Cerebellar nuclear complex (tissue), 1 donor: Measurements from ENCODE around the gene CD200.
"Not testable (repeated sequence)": the region's sequence is repeated elsewhere in the genome, so short reads cannot be mapped to it uniquely, and the experiment has no call there.

Source experiments
- DNase-seq, 2 experiments: peaks; one replicate each; lab custom pipeline; 2025; lab: John Stamatoyannopoulos, UW

Gene CD200

DNA sequence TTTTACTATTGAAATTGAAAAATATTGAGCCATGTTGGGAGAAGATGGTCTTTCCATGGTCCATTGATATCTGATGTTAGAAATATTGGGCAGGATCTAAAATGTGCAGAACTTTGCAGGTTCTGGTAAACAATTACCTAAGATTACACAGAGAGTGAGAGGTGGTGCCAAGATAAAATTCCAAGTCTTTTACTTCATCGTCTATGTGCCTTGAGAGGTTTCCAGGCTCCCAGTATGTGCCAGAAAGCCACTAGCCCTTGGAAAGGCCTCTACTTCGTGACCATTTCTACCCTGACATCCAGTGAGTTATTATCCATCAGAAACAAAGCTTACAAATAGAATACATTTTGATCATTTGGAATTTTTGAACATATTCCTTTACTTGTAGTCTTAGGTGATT, 27.6 kb downstream of the CD200 start:
- DNase-seq: no peak

DNA sequence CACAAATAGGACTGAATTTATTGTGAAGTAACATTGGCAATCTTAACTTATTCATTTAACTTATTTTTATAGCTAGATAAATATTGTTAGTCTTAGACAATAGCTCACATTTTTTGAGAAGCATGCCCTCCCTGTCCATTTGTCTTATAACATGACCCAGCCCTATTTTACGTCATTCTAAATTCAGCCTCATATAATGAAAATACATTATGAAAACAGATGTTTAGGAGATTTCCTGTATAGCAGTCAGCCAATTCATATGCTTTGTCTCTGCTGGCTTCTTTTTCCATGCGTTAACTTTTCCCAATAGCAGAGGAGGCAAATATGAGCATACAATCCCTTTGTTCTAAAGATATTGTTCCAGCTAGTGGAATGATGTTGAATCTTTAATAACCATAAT, 29.3 kb downstream of the CD200 start:
- DNase-seq: no peak

DNA sequence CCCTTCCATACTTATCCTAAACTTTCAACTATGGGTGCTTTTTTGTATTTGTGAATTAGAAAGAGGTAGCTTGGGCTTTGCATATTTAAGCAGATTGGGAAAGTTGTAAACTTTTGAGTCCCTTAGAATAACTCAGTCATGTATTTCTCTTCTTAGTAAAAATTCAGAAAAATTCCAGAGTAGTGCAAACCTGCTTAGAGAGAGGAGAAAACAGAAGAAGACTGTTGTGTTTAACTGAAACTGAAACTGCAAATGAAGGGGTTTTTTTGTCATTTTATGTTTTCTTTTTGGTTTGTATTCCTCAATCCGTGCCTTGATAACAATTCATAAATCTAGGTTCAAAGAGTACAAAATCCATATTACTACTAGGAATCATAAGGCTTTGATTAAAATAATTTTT, 31.3 kb downstream of the CD200 start:
- DNase-seq: no peak

- DNase-seq: no peak
These were observed 32.1 kb downstream of the CD200 start for GRCh38 chr3:112365035-112365434.

GRCh38 chr3:112365636-112366035, 32.7 kb downstream of the CD200 start:
- no peak for DNase-seq

DNA sequence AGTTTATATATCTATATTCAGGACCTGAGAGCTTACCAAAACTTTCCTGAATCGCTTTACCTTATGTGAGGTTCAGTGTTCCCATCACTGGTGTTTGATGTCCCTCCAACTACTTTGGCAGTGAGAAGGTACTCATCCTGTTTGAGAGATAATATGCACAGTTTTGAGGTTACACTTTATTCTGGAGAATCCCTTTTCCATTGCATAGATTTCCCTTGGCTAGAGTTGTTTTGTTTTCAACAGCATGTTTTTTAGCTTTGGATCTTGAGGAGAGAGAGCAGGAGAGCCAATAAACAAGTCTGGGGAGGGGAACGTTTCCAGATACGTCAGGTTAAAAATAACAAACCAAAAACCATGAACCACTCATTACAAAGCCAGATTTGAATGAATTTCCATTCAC, 33.6 kb downstream of the CD200 start:
- no peak for DNase-seq

DNA sequence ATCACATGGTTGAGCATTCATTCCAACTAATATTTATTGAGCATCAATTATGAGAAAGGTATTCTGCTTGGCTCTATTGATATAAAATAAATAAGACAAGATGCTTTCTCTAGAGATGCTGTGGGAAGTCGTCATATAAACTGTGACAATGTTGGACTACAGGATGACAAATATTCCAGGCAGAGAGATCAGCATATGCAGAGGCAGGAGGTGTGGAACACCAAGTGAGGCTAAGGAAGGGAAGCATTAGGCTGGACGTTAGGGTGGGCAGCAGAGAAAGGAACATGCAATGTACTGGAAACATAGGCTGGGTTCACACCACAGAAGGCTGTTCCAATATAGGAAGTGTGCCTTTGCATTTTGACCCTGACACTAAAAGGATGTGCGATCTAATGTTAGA, 38.6 kb downstream of the CD200 start:
- no peak for DNase-seq

DNA sequence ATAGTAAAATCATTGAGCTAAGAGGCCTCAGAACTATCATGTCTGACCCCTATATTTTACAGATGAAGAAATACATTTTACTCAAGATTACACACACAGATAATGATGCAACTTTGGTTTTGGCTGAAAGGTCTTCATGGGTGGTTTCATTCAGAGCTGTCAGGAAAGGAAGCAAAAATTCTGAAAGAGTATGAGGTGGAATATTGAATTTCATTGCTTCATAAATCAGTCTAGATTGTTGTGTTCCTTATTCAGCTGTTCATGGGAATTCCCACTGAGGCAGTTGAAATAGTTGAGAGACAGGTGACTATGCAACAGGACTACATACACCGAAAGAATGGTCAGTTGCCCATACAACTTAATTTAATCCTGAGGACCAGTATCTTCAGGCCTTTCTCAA, 39.4 kb downstream of the CD200 start:
- DNase-seq: no peak

GRCh38 chr3:112373476-112373875, 40.5 kb downstream of the CD200 start:
- DNase-seq: no peak

- DNase-seq: no peak
These were observed 41.0 kb downstream of the CD200 start for GRCh38 chr3:112373924-112374323.

GRCh38 chr3:112374333-112374734, 41.4 kb downstream of the CD200 start:
- DNase-seq: no peak

- no peak for DNase-seq
These were observed 42.2 kb downstream of the CD200 start for GRCh38 chr3:112375117-112375516.

DNA sequence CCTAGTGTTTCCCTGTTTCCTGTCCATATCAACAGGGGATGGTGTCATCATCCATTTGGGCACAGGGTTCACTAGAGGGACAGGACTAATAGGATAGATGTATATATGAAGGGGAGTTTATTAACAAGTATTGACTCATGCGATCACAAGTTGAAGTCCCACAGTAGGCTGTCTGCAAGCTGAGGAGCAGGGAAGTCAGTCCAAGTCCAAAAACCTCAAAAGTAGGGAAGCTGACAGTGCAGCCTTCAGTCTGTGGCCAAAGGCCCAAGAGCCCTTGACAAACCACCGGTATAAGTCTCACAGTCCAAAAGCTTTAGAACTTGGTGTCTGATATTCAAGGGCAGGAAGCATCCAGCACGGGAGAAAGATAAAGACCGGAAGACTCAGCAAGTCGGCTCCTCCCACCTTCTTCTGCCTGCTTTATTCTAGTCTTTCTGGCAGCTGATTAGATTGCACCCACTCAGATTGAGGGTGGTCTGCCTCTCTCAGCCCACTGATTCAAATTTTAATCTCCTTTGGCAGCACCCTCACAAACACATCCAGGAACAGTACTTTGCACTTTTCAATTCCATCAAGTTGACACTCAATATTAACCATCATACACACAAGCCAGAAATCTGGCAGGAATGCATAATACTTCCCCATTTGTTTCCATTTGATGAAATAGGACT, 43.4 kb downstream of the CD200 start:
- DNase-seq: no peak

GRCh38 chr3:112376992-112377391, 44.0 kb downstream of the CD200 start:
- no peak for DNase-seq

GRCh38 chr3:112377568-112378071, 44.7 kb downstream of the CD200 start:
- no peak for DNase-seq

DNA sequence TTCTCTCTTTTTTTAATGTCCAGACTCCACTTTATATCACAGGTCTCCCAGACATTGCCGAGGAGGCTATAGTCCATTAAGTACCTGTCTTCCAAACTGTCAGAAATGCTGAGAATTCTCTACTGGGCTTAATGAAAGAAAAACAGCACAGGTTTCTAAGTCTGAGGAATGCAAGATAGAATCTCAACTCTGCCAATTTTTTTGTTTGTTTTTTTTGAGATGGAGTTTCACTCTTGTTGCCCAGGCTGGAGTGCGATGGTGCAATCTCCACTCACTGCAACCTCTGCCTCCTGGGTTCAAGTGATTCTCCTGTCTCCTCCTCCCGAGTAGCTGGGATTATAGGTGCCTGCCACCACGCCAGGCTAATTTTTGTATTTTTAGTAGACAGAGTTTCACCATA, 45.4 kb downstream of the CD200 start:
- DNase-seq: not testable (repeated sequence)

DNA sequence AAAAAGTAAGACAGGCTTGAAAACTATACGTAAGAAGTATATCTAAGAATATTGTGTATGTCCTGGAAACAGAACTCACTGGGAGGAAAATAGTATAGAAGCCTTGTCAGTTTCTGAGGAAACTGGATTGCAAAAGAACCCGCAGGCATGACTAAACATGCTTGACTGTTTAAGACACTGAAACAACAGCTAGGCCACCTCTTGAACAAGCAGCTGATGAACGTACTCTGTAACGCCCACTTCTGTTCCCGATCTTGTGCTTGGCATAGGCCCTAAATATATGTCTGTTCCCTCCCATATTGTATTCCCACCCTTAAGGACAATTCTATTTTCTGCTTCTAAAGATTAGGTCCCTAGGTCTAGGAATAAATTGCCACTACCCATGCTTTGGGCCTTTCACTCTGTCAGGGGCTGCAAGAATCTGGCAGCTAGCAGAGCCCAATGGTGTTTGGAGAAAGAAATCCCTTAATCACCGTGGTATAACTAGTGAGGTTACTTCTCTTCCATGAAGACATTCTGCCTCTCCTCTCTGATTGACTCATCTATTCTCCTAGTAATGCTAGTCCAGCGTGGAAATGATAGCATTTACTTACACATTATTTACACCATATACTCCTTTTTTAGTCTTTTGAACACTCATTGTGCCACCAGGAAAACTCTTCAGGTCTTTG, 46.2 kb downstream of the CD200 start:
- no peak for DNase-seq

DNA sequence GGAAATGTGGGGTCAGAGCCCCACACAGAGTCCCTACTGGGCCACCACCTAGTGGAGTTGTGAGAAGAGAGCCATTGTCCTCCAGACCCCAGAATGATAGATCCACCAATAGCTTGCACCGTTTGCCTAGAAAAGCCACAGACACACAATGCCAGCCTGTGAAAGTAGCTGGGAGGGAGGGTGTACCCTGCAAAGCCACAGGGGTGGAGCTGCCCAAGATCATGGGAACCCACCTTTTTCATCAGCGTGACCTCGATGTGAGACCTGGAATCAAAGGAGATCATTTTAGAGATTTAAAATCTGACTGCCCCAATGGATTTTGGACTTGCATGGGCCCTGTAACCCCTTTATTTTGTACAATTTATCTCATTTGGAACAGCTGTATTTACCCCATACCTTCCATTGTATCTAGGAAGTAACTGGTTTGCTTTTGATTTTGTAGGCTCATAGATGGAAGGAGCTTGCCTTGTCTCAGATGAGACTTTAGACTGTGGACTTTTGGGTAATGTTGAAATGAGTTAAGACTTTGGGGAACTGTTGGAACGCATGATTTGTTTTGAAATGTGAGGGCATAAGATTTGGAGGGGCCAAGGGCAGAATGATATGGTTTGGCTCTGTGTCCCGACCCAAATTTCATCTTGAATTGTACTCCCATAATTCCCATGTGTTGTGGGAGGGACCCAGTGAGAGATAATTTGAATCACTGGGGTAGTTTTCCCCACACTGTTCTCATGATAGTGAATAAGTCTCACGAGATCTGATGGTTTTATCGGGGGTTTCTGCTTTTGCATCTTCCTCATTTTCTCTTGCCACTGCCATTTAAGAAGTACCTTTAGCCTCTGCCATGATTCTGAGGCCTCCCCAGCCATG, 49.0 kb downstream of the CD200 start:
- DNase-seq: no peak

DNA sequence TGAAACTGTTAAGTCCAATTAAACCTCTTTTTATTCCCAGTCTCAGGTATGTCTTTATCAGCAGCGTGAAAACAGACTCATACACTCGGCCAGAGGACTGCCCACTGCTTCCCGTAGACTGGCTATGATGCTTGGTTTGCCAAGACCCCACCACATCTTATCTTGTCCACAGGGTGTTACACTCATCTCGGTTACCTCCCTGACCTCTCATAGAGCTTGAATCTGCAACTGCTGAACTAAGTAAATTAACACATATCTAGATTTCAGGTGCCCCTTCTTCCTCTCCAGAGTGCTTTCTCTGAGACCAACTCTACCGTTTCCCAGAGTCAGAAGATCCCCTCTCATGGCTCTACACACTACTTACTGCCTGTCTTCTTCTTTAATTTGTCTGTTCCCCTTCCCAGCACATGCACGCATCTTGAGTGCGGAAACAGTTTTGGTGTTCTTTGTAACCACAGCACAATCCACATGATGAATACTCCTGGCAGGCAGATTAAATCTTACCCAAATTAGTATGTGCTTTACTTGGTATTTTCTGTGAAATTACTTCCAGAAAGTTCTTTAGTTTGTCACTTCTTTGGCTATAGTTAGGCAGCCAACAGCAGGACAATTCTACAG, 49.7 kb downstream of the CD200 start:
- DNase-seq: no peak

DNA sequence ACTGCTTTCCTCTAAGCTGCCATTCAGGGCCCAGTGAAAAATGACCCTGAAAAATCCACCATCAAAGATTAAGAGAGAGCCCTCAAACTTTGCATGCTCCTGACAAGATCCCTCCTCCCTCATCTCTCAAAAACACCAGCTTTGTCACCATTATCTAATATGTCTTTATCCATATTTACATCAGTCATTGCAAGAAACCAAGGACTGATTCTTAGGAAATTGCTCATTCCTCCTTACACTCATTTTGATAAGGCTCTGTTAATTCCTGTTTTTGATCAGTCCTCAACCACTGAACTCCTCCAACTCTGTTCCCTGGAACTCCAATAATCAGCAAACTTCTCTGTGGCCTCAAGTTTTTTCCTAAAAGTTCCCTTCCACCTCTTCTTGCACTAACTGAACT, 51.8 kb downstream of the CD200 start:
- no peak for DNase-seq

GRCh38 chr3:112388972-112389371, 56.0 kb downstream of the CD200 start:
- no peak for DNase-seq

GRCh38 chr3:112389961-112390360, 57.0 kb downstream of the CD200 start:
- no peak for DNase-seq
